GM23338 (cell line): ENCODE measurements around the gene RXRA. TPM values are rescaled to one million over a fixed set of nuclear protein-coding genes. Genes with fewer than 3 reads are reported as not detected.

Experiments
- ATAC-seq: fragments of 200-7000 bp; cut with Tn5 transposase; 3 replicates; pipeline ENCODE4 v1.9.1; 2020
- DNase-seq: peaks from one replicate; pipeline ENCODE4 v3.0.0-alpha.2; 2015; ENCODE audit warnings: low spot score
- H2AFZ ChIP-seq: fragments of 200-600 bp; sonication (generic); 2 replicates; pipeline ENCODE4 v1.8.0; 2016; ENCODE audit warnings: antibody characterized with exemption, mild to moderate bottlenecking, moderate library complexity
- H3F3A ChIP-seq: fragments of 200-600 bp; sonication (generic); replicated peaks from 2 replicates; pipeline ENCODE4 v1.8.0; 2017; ENCODE audit warnings: antibody characterized with exemption, mixed run types, low read depth
- H3K27ac ChIP-seq: fragments of 200-600 bp; sonication (generic); 2 replicates; pipeline ENCODE4 v1.6.1; 2016; ENCODE audit warnings: low read depth
- H3K27me3 ChIP-seq: fragments of 200-600 bp; sonication (generic); 2 replicates; pipeline ENCODE4 v1.8.0; 2016; ENCODE audit warnings: mild to moderate bottlenecking, mixed run types, moderate library complexity; ENCODE audit not compliant: insufficient read depth
- H3K36me3 ChIP-seq: fragments of 200-600 bp; sonication (generic); 2 replicates; pipeline ENCODE4 v1.8.0; 2016; ENCODE audit warnings: mild to moderate bottlenecking; ENCODE audit not compliant: insufficient read depth
- H3K4me1 ChIP-seq: fragments of 200-600 bp; sonication (generic); 2 replicates; pipeline ENCODE4 v1.8.0; 2016; ENCODE audit warnings: mild to moderate bottlenecking, moderate library complexity; ENCODE audit not compliant: insufficient read depth
- H3K4me2 ChIP-seq: fragments of 200-600 bp; sonication (generic); 2 replicates; pipeline ENCODE4 v1.7.1; 2017; ENCODE audit warnings: mixed run types
- H3K4me3 ChIP-seq: fragments of 200-600 bp; sonication (generic); 2 replicates; pipeline ENCODE4 v1.6.1; 2016; ENCODE audit warnings: mixed run types
- H3K79me2 ChIP-seq: fragments of 200-600 bp; sonication (generic); replicated peaks from 2 replicates; pipeline ENCODE4 v1.8.0; 2017; ENCODE audit warnings: mild to moderate bottlenecking; ENCODE audit not compliant: insufficient read depth
- H3K9me2 ChIP-seq: fragments of 200-600 bp; sonication (generic); 2 replicates; pipeline ENCODE4 v1.8.0; 2017; ENCODE audit not compliant: insufficient read depth
- H4K20me1 ChIP-seq: fragments of 200-600 bp; sonication (generic); replicated peaks from 2 replicates; pipeline ENCODE4 v1.8.0; 2017; ENCODE audit warnings: mild to moderate bottlenecking; ENCODE audit not compliant: insufficient read depth
- H3K27ac Mint-ChIP-seq: 2 replicates; pipeline ENCODE4 v1.8.0; 2020; ENCODE audit warnings: inconsistent platforms, mild to moderate bottlenecking, moderate library complexity, mixed read lengths
- H3K27me3 Mint-ChIP-seq: 3 replicates; pipeline ENCODE4 v1.8.0; 2022; ENCODE audit warnings: low read depth, mild to moderate bottlenecking, moderate library complexity, mixed read lengths, inconsistent platforms; ENCODE audit not compliant: insufficient read depth, poor library complexity
- H3K36me3 Mint-ChIP-seq: 3 replicates; pipeline ENCODE4 v1.8.0; 2021; ENCODE audit warnings: low read depth, mild to moderate bottlenecking, inconsistent platforms, moderate library complexity, mixed read lengths
- H3K4me1 Mint-ChIP-seq: 3 replicates; pipeline ENCODE4 v1.8.0; 2020; ENCODE audit warnings: mild to moderate bottlenecking, inconsistent platforms, mixed read lengths
- H3K4me3 Mint-ChIP-seq: 3 replicates; pipeline ENCODE4 v1.8.0; 2021; ENCODE audit warnings: moderate library complexity, mild to moderate bottlenecking, inconsistent platforms, mixed read lengths
- H3K9me3 Mint-ChIP-seq: 3 replicates; pipeline ENCODE4 v1.8.0; 2020; ENCODE audit warnings: moderate library complexity, mild to moderate bottlenecking, inconsistent platforms, mixed read lengths
- CREB1 ChIP-seq: fragments of 250-450 bp; sonication (Bioruptor Pico); IDR thresholded peaks from 2 replicates; pipeline ENCODE4 v1.5.0; 2020; ENCODE audit warnings: low read depth, mild to moderate bottlenecking, moderate library complexity
- CTCF ChIP-seq, 2 experiments: fragments of 200-600 bp in 1 of 2; sonication (generic) in 1 of 2; conservative IDR thresholded peaks; 2 replicates each; pipeline versions ENCODE4 v1.5.1 to v1.6.1; 2016 to 2017; ENCODE audit warnings: antibody characterized with exemption in 2 of 2, low read depth in 2 of 2, mild to moderate bottlenecking in 2 of 2, moderate library complexity in 1 of 2
- ETS1 ChIP-seq: IDR thresholded peaks from 2 replicates; pipeline ENCODE4 v1.6.1; 2016; ENCODE audit warnings: antibody characterized with exemption
- EZH2phosphoT487 ChIP-seq: fragments of 200-600 bp; sonication (generic); IDR thresholded peaks from one replicate; pipeline ENCODE4 v1.8.1; 2018; ENCODE audit warnings: antibody characterized with exemption; ENCODE audit not compliant: unreplicated experiment
- JUNB ChIP-seq: IDR thresholded peaks from one replicate; pipeline ENCODE4 v1.6.1; 2016; ENCODE audit warnings: antibody characterized with exemption; ENCODE audit not compliant: unreplicated experiment
- REST ChIP-seq: IDR thresholded peaks from one replicate; pipeline ENCODE4 v1.6.1; 2018; ENCODE audit warnings: antibody characterized with exemption; ENCODE audit not compliant: unreplicated experiment
- STAT1 ChIP-seq: IDR thresholded peaks from one replicate; pipeline ENCODE4 v1.6.1; 2016; ENCODE audit warnings: antibody characterized with exemption; ENCODE audit not compliant: unreplicated experiment
- ZNF331 ChIP-seq: fragments of 250-450 bp; sonication (Bioruptor Pico); IDR thresholded peaks from 2 replicates; pipeline ENCODE4 v1.5.0; 2020; ENCODE audit warnings: low read depth, mild to moderate bottlenecking, moderate library complexity
- polyA plus RNA-seq: library from polyadenylated mRNA; unstranded; fragments of >200 nt; fragmentation: Nextera tagmentation; extraction: Ambion mirVana; gene quantifications from 2 replicates; pipeline ENCODE4 v1.2.1, GENCODE V29; 2016
- total RNA-seq: library from RNA; depleted of rRNA; stranded (reverse); fragments of >200 nt; shearing (Covaris generic); gene quantifications from 2 replicates; pipeline ENCODE4 v1.2.3, GENCODE V29; 2014

RXRA gene
- total and polyA plus RNA-seq, 2 experiments from 2014 or later = 4.9 to 17.9 TPM

DNA sequence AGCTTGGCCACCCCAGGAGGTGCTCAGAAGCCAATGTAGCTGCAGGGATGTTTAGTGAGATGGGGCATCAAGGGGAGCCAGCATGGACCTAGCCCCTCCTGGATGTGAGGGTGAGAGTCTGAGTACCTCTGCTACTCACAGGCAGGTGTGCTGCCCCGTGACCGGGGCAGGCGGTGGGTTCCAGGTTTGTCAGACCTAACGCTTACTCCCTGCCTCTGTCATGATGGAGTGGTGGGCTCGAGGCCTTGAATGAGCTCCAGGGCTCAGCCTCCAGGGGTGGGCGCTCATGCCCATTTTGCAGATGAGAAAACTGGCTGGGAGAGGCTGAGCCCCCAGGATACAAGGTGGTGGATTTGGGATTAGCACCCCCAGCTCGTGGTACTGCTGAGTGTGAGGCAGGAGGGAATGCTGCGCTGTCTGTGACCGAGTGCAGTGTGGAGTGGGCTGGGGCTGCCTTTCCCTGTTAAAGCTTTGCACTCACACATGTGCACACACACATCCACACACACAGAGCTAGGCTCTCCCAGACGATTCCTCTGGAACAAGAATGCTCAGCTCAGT is 1.5 kb downstream of the RXRA start:
- Histone ChIP-seq H3K27me3 (peaks cover 3% of the 10 kb centered on the region; the same call in 1 of the 2 replicates), H3K36me3 (no peaks in the 10 kb centered on the region), H3K9me2 (no peaks in the 10 kb centered on the region), H3K4me1 (peaks cover 2% of the 10 kb centered on the region; the same call in 1 of the 2 replicates), H4K20me1 (peaks cover 12% of the 10 kb centered on the region; the same call in 1 of the 2 replicates), H3K27ac (no peak overlapping the region), H3F3A (0 out of 2 replicates have a peak, but pooled peaks cover 5% of the 10 kb centered on the region), H3K4me3 (peak overlapping the region; percentile 70), H3K4me2 (peak overlapping the region; percentile 91), H3K79me2 (peaks cover 57% of the 10 kb centered on the region), H2AFZ (no peak overlapping the region)
- no peak overlapping the region for H3K27ac Mint-ChIP-seq
- H3K4me3 Mint-ChIP-seq = peak overlapping the region; percentile 69
- H3K27me3 Mint-ChIP-seq = peaks cover 12% of the 10 kb centered on the region
- H3K4me1 Mint-ChIP-seq = peaks cover 33% of the 10 kb centered on the region
- no peak for DNase-seq
- H3K9me3 Mint-ChIP-seq = no peaks in the 10 kb centered on the region
- no peaks in the 10 kb centered on the region for H3K36me3 Mint-ChIP-seq
- TF ChIP-seq CREB1 (CRISPR knock-in tag) = no peak
- no peak for TF ChIP-seq ZNF331
- no peak for TF ChIP-seq REST
- no peak for TF ChIP-seq EZH2phosphoT487
- TF ChIP-seq JUNB = no peak
- TF ChIP-seq STAT1 = no peak
- no peak for TF ChIP-seq CTCF (conservative IDR thresholded peaks at IDR 0.05; ENCODE audit: low read depth in 2 of 2)
- no peak for TF ChIP-seq ETS1
- ATAC-seq = no peak
